Activated T-helper 2 cell treated with anti-CD3 and anti-CD28 coated beads, Interferon-gamma antibody, Interleukin-2, Interleukin-4, amounts not matched to agents 10 μg/mL and 5 μg/mL and 100 μg/mL, durations not matched to agents 14 hours and 24 hours and 36 hours (primary cell): ENCODE measurements around the gene ARID3A. TPM values are rescaled to one million over a fixed set of nuclear protein-coding genes. Genes with fewer than 3 reads are reported as not detected.
"Not testable (repeated sequence)": the region's sequence is repeated elsewhere in the genome, so short reads cannot be mapped to it uniquely, and the experiment has no call there.

Experiments used
- DNase-seq: peaks from one replicate; pipeline ENCODE4 v3.0.0; 2021; ENCODE audit warnings: low spot score
- H3K27ac Mint-ChIP-seq: one replicate; pipeline ENCODE4 v1.8.0; 2021; ENCODE audit warnings: mixed read lengths
- H3K27me3 Mint-ChIP-seq: one replicate; pipeline ENCODE4 v1.8.0; 2021; ENCODE audit warnings: low read depth, mixed read lengths
- H3K36me3 Mint-ChIP-seq: one replicate; pipeline ENCODE4 v1.8.0; 2021; ENCODE audit warnings: low read depth, mixed read lengths
- H3K4me1 Mint-ChIP-seq: one replicate; pipeline ENCODE4 v1.8.0; 2021; ENCODE audit warnings: low read depth, mixed read lengths
- H3K4me3 Mint-ChIP-seq: one replicate; pipeline ENCODE4 v1.8.0; 2021; ENCODE audit warnings: low read depth, mild to moderate bottlenecking, moderate library complexity, mixed read lengths
- H3K9me3 Mint-ChIP-seq: one replicate; pipeline ENCODE4 v1.8.0; 2021; ENCODE audit warnings: mixed read lengths
- intact Hi-C: fragments of 100-400 bp; cut with micrococcal nuclease; formaldehyde crosslinking; loops from one replicate; pipeline ENCODE4 v1.15.1; 2023
- total RNA-seq: library from RNA; stranded (reverse); gene quantifications from 2 replicates; pipeline ENCODE4 v1.2.3, GENCODE V29; 2022

The ARID3A gene
- total RNA-seq, 1 donor from 2014 or later: 42.0 TPM

GRCh38 chr19:1018393-1018792 lies 92.6 kb downstream of the ARID3A start:
- DNase-seq: no peak
- H3K36me3 Mint-ChIP-seq: peaks cover 9% of the 10 kb centered on the region
- peaks cover 19% of the 10 kb centered on the region for H3K4me1 Mint-ChIP-seq
- no peaks in the 10 kb centered on the region for H3K9me3 Mint-ChIP-seq
- peak overlapping the region; percentile 91 for H3K4me3 Mint-ChIP-seq
- H3K27me3 Mint-ChIP-seq: no peaks in the 10 kb centered on the region
- H3K27ac Mint-ChIP-seq: no peak overlapping the region
- intact Hi-C loops: no loop called here

DNA sequence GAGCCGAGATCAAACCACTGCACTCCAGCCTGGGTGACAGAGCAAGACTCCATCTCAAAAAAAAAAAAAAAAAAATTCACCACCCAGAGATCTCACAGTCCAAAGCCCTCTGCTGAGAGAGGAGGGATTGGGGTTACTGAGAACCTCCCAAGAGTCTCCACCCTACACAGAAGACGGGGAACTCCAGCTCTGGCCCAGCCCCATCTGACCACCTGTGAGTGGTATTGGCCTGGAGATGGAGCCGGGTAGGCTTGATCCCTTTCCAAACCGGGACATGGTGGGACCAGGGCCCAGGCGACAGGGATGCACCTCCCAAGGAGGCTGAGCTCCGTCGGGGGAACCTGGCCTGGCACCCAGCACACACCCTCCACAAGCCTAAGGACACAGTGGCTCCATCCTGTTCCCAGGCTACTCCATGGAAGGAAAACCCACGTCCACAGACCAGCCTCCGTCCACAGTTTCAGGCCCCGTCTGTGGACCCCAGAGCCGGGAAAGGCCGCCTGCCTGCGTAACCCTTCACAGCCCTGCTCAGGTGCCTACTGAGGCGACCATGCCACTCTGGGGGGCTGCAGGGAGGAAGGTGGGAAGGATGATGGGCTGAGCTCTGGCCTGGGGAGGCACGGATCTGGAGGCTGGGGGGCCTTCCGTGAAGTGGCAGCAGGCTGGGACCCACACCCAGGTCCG lies 93.2 kb downstream of the ARID3A start:
- intact Hi-C loops: no loop called here
- no peak for DNase-seq
- no peaks in the 10 kb centered on the region for H3K9me3 Mint-ChIP-seq
- H3K4me1 Mint-ChIP-seq: peaks cover 19% of the 10 kb centered on the region
- H3K36me3 Mint-ChIP-seq: peaks cover 9% of the 10 kb centered on the region
- no peaks in the 10 kb centered on the region for H3K27me3 Mint-ChIP-seq
- H3K27ac Mint-ChIP-seq: peak overlapping the region; percentile 46
- H3K4me3 Mint-ChIP-seq: peak overlapping the region; percentile 91

GRCh38 chr19:1019616-1019961 lies 93.8 kb downstream of the ARID3A start:
- DNase-seq: no peak
- H3K27me3 Mint-ChIP-seq: no peaks in the 10 kb centered on the region
- peak overlapping the region; percentile 91 for H3K4me3 Mint-ChIP-seq
- no peaks in the 10 kb centered on the region for H3K9me3 Mint-ChIP-seq
- intact Hi-C loops: no loop called here
- H3K36me3 Mint-ChIP-seq: peaks cover 9% of the 10 kb centered on the region
- peaks cover 19% of the 10 kb centered on the region for H3K4me1 Mint-ChIP-seq
- H3K27ac Mint-ChIP-seq: peak overlapping the region; percentile 86

GRCh38 chr19:1019980-1020867 lies 94.4 kb downstream of the ARID3A start:
- H3K4me1 Mint-ChIP-seq: peaks cover 20% of the 10 kb centered on the region
- DNase-seq: no peak

GRCh38 chr19:1020868-1021425 lies 95.1 kb downstream of the ARID3A start, which contains the start of gene TMEM259:
Gene TMEM259 (minus strand): TSS chr19:1021123. CDS start chr19:1020996, 127 bp downstream.
- H3K27ac Mint-ChIP-seq: peak within 1 kb of the TSS; percentile 100
- intact Hi-C loops: loop anchor here (1.0 to 2.0 kb wide), 3 partner anchors 18 to 224 kb away; partner anchors contain the start of genes PTBP1 and WDR18
- H3K9me3 Mint-ChIP-seq: no peaks in the 10 kb centered on the region
- DNase-seq: peak; percentile 94
- peak within 1 kb of the TSS; percentile 91 for H3K4me3 Mint-ChIP-seq
- H3K4me1 Mint-ChIP-seq: peaks cover 20% of the 10 kb centered on the region
- H3K36me3 Mint-ChIP-seq: peaks cover 9% of the 10 kb centered on the region
- no peaks in the 10 kb centered on the region for H3K27me3 Mint-ChIP-seq

More at GRCh38 chr19:1019980-1020867, 94.4 kb downstream of the ARID3A start:
- Mint-ChIP-seq H3K9me3 (no peaks in the 10 kb centered on the region), H3K4me3 (peak overlapping the region; percentile 91), H3K36me3 (peaks cover 9% of the 10 kb centered on the region), H3K27me3 (no peaks in the 10 kb centered on the region), H3K27ac (peak overlapping the region; percentile 86)
- intact Hi-C loops: loop anchor here (2.0 kb wide), 1 partner anchor 19 kb away; no protein-coding TSS in a partner anchor

- Mint-ChIP-seq H3K36me3 (peaks cover 11% of the 10 kb centered on the region), H3K4me1 (peaks cover 11% of the 10 kb centered on the region)
- H3K4me3 Mint-ChIP-seq, H3K27ac Mint-ChIP-seq, H3K27me3 Mint-ChIP-seq, intact Hi-C loops, H3K9me3 Mint-ChIP-seq, DNase-seq: not testable (repeated sequence)
Observed at GRCh38 chr19:1023883-1024188, 98.0 kb downstream of the ARID3A start.

- peaks cover 16% of the 10 kb centered on the region for H3K4me1 Mint-ChIP-seq
- peaks cover 11% of the 10 kb centered on the region for H3K36me3 Mint-ChIP-seq
- H3K27me3 Mint-ChIP-seq, H3K27ac Mint-ChIP-seq, H3K4me3 Mint-ChIP-seq, H3K9me3 Mint-ChIP-seq, DNase-seq: not testable (repeated sequence)
- intact Hi-C loops: loop anchor here (5.0 kb wide), 2 partner anchors 42 to 167 kb away; partner anchors contain the start of gene ARHGAP45
Observed at GRCh38 chr19:1025080-1025479, 99.2 kb downstream of the ARID3A start.

Other genes starting within 250 kb of the ARID3A start
- gene FSTL3, start 249.6 kb upstream of the ARID3A start, total RNA-seq: 6.9 and 8.0 TPM in 2 replicates
- gene PRSS57, start 230.6 kb upstream of the ARID3A start, total RNA-seq: not detected in 2 replicates
- not detected in 2 replicates for gene PALM, start 217.1 kb upstream of the ARID3A start, total RNA-seq
- not detected in 2 replicates for gene MISP, start 174.9 kb upstream of the ARID3A start, total RNA-seq
- 735 and 739 TPM in 2 replicates for gene PTBP1, start 128.6 kb upstream of the ARID3A start, total RNA-seq
- gene PLPPR3, start 104.1 kb upstream of the ARID3A start, total RNA-seq: not detected in 2 replicates
- not detected in 2 replicates for gene AZU1, start 98.2 kb upstream of the ARID3A start, total RNA-seq
- not detected in 2 replicates for gene PRTN3, start 85.0 kb upstream of the ARID3A start, total RNA-seq
- gene ELANE, start 73.7 kb upstream of the ARID3A start, total RNA-seq: not detected in 2 replicates
- gene CFD, start 66.4 kb upstream of the ARID3A start, total RNA-seq: 0.94 and 1.8 TPM in 2 replicates
- gene MED16, start 32.8 kb upstream of the ARID3A start, total RNA-seq: 55.7 and 64.1 TPM in 2 replicates
- not detected in 2 replicates for gene RNU6-9, start 32.6 kb upstream of the ARID3A start, total RNA-seq
- 77.1 and 83.3 TPM in 2 replicates for gene R3HDM4, start 12.8 kb upstream of the ARID3A start, total RNA-seq
- 7.1 and 8.0 TPM in 2 replicates for gene KISS1R, start 8.7 kb upstream of the ARID3A start, total RNA-seq
- 88.6 and 94.9 TPM in 2 replicates for gene WDR18, start 58.3 kb downstream of the ARID3A start, total RNA-seq
- gene GRIN3B, start 74.4 kb downstream of the ARID3A start, total RNA-seq: 0.11 TPM in 1 of 2 replicates, not detected in the other
- gene TMEM259, start 95.1 kb downstream of the ARID3A start, total RNA-seq: 137 and 138 TPM in 2 replicates
- not detected in 2 replicates for gene RNU6-2, start 95.5 kb downstream of the ARID3A start, total RNA-seq
- gene CNN2, start 100.6 kb downstream of the ARID3A start, total RNA-seq: 160 and 163 TPM in 2 replicates
- 17.2 and 19.6 TPM in 2 replicates for gene ABCA7, start 114.1 kb downstream of the ARID3A start, total RNA-seq
- gene ARHGAP45, start 141.1 kb downstream of the ARID3A start, total RNA-seq: 158 TPM in 2 replicates
- gene POLR2E, start 169.3 kb downstream of the ARID3A start, total RNA-seq: 260 and 272 TPM in 2 replicates
- 257 TPM in 2 replicates for gene GPX4, start 178.0 kb downstream of the ARID3A start, total RNA-seq
- gene SBNO2, start 248.2 kb downstream of the ARID3A start, total RNA-seq: 82.8 and 87.0 TPM in 2 replicates